GM12865 (cell line): Measurements from ENCODE around the gene DPM2.

Experiments
- DNase-seq: peaks from one replicate; pipeline ENCODE4 v3.0.0; 2010; ENCODE audit warnings: low read depth
- H3K4me3 ChIP-seq: 2 replicates; pipeline ENCODE4 v1.5.1; 2011; ENCODE audit warnings: mild to moderate bottlenecking, low read depth, low read length, control low read depth
- CTCF ChIP-seq: IDR thresholded peaks from 2 replicates; pipeline ENCODE4 v1.5.1; 2011; ENCODE audit warnings: low read length, control low read depth, low read depth, inconsistent platforms; ENCODE audit not compliant: insufficient read depth; ENCODE audit errors: missing control alignments

DPM2 gene

GRCh38 chr9:127962278-127962677 lies 24.6 kb upstream of the DPM2 start:
- DNase-seq, result no peak
- no peak overlapping the region for H3K4me3 ChIP-seq
- no peak for TF ChIP-seq CTCF

DNA sequence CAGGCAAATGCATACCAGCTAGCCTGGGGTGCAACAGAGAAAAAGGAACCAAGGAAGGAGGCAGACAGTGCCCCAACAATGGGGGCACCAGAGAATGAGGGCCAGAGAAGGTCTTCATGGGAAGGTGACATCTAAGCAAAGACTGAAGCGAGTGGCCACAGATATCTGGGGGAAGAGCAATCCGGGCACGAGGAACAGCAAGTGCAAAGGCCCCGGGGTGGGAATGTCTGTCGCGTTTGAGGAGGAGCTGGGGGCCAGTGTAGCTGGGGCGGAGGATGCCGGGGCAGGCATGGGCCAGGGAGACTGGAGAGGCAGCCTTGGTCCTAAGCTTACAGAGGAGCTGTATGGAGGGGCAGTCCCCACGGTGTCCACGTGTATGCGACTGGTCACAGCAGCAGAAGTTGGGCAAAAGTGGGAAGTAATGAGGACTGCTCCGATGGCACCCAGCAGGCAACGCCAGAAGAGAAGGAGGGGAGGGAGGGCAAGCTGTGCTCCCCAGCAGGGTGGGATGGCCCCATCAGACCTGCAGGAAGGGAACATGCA lies 24.0 kb upstream of the DPM2 start:
- DNase-seq, result no peak
- H3K4me3 ChIP-seq, result no peak overlapping the region
- no peak for TF ChIP-seq CTCF

DNA sequence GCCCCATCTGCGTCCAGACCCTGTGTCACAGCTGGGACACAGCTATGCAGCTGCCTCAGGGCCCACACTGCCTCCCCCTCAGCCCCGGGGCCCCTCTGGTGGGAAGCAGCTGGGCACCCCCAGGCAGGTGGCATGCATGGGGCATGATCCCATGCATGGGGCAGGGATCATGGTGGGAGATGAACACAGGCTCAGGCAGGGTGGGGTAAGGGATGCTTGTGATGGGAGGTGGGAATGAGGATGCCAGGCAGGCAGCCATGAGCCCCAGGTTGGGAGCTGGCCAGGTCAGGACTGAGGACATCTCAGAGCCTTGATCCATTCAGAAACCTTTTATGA lies 23.5 kb upstream of the DPM2 start:
- TF ChIP-seq CTCF, result no peak
- DNase-seq, result no peak
- H3K4me3 ChIP-seq, result no peak overlapping the region

DNA sequence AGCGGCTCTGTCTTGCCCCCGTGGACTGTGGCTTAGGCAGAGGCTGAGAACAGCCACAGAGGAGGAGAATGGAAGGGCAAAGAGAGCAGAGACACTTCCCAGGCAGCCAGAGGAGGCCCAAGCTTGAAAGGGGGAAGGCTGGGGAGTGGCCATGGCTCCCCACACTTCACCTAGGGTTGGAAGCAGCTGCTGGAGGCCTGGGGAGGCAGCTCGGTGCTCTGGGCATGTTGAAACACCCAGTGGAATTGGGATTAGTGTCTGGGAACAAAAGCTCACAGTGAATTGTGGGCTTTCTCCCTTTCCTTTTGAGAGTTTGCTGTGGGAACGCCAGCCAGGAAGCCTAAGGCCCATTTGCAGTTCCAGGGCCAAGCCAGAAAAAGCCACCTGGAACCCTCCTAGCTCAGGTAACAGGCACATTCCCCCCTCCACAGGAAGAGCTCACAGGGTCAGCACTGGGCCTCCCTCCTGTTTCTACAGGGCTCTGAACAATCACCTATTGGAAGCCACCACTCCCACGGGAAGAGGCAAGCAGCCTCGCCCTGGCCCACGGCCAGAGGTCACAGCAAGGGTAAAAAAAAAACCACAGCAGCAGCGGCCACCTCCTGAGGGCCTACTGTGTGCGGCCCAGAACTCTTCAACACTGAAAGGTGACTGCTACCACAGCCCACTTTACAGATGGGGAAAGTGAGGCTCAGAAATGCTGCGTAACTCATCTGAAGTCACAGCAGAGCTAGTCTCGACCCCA lies 22.9 kb upstream of the DPM2 start:
- no peak overlapping the region for H3K4me3 ChIP-seq
- TF ChIP-seq CTCF, result no peak
- no peak for DNase-seq

DNA sequence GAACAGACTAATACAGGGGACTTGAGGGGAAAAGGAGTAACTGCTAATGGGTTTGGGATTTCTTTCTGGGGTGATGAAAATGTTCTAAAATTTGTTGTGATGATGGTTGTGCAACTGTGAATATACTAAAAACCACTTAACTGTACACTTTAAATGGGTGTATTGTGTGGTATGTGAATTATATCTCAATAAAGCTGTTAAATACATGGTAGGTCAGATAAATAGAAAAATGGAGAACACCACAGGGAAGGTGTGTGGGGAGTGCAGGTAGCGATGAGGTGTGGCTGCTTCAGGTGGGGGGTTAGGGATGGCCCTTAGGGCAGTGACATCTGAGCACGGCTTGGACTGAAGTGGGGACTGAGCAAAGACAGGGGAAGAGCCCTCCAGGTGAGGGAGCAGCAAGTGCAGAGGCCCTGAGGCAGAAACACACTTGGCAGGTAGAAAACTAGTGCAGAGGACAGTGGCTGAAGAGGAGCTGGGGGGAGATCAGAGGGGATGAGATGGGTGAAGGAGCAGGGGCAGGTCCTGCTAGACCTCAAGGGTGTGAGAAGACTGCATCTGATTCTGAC lies 22.3 kb upstream of the DPM2 start:
- no peak for DNase-seq
- H3K4me3 ChIP-seq, result no peak overlapping the region
- TF ChIP-seq CTCF, result no peak

DNA sequence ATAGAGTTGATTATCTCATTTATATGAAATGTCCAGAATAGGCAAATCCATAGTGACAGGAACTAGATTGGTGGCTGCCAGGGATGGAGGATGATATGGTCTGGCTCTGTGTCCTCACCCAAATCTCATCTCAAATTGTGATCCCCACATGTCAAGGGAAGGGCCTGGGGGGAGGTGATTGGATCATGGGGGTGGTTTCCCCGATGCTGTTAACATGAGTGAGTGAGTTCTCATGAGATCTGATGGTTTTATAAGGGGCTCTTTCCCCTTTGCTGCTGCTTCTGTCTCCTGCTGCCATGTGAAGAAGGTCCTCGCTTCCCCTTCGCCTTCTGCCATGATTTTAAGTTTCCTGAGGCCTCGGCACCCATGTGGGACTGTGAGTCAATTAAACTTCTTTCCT lies 21.7 kb upstream of the DPM2 start:
- TF ChIP-seq CTCF, result no peak
- H3K4me3 ChIP-seq, result no peak overlapping the region
- DNase-seq, result no peak
